ENCODE measurements around the gene AFF3.
A peak's percentile ranks its signal among the peaks of the same experiment; 100 is the strongest.

AFF3 gene

GRCh38 chr2:99697811-99698568 lies 444.4 kb downstream of the AFF3 start:
- DNase-seq (ENCODE audit: low spot score), result peak; percentile 10

- no peak for DNase-seq (ENCODE audit: low spot score)
Observed at GRCh38 chr2:99695944-99696253, 446.5 kb downstream of the AFF3 start.

DNA sequence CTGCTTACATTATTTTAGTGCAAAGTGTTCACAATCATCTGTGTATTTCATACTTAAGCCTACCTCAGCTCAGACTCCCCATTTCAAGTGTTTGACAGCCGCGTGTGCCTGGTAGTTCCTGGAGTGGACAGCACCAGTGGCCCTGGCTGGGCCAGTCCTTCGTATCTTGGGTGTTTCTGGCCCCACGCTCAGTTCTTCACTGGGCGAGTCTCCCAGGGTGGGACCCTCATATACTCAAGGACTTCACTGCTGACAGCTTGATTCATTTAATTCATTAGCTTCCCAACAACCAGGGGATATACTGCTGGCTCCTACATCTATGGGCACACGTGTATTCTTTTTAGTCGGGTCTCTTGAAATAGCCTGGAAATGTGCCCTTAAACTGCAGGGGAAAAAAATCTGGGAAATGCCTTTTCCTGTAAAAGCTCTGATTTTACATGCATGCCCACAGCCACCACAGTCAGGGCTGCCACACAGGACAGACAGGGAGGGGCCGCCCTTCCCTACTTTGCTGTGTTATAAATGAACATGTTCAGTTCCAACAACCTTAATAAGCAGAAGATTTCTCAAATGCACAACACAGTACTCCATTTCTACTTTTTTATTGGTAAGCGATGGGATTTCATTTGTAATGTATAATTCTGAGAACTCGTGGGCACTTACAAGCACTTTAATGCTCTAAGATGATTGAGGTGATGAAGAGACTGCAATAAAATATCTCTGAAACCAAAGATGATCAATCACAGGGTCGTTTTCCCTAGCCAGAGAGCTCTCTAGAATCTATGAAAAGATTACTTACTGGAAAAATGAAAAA lies 447.1 kb downstream of the AFF3 start:
- DNase-seq (ENCODE audit: low spot score), result peak; percentile 20

- peak; percentile 8 for DNase-seq (ENCODE audit: low spot score)
Observed at GRCh38 chr2:99694331-99694730, 448.1 kb downstream of the AFF3 start.

GRCh38 chr2:99692785-99693184 lies 449.6 kb downstream of the AFF3 start:
- DNase-seq (ENCODE audit: low spot score), result no peak

DNA sequence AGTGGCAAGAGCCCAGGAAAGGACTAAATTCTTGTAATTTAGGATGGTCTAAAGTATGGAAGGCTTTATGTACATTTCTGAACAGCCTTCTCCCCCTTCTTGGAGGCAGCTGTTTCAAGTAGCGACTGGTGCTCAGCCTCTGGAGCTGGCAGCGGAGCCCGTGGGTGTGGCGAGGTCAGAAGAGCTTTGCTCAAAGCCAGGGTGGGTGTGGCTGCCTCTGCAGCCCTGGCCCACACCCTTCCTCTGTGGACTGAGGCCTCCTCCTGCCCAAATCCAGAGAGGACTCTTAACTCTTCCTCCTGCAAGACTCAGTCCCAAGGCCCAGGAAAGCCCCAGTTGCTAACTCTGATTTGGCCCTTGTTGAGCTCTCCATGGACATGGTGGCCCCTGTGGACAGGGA lies 450.5 kb downstream of the AFF3 start:
- peak; percentile 29 for DNase-seq (ENCODE audit: low spot score)

GRCh38 chr2:99689145-99689742 lies 453.1 kb downstream of the AFF3 start:
- peak; percentile 24 for DNase-seq (ENCODE audit: low spot score)

DNA sequence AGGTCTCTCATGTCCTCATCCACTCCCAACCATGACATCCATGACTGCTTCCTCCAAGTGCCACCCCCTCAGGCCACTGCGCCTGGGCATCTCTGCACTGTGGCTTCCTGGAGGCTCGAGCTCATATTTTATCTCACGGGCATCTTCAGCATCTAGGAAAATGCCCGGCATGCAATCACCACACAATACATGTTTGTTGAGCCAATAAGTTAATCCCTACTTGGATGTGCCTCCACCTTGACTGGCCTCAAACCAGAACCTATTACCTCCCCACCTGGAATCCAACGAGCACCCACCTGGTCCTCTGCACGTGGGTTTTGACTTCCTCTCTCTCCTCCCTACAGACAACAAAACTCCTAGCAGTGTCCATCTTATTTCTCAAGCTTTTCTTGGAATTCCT lies 453.7 kb downstream of the AFF3 start:
- peak; percentile 20 for DNase-seq (ENCODE audit: low spot score)

DNA sequence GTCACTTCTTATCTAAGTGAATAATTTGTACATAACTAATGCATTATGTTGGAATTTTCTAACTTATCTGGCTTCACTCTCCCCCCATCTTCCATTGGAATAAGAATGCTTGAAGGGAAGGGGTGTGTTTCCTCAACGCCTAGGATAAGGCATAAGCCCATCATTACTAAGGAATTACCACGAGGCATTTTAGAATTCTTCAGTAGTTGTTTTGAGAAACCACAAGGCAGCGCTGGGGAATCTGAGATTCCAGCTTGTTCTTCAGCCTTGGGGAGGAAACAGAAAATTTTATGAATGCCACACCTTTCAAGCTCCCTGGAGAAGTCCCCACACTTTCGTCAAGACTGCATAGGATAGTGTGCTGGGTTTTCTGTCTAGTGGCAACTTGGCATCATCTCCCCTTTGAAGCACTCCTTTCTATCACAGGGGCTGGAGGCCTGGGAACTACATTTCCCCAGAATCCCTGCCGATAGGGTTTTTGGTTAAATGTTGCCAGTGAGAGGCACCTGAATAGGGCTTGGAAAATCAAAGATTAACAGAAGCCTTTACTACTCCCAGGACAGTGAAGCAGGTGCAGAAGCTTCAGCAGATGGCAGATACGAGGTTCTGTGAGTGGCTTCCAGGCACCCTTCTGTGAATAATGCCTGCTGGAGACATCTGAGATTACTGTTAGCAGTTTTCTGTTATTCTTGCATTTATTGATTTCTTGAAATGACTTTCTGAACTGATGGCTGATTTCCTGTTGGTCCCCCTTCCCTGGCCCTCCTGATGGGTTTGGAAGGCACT lies 459.9 kb downstream of the AFF3 start:
- DNase-seq (ENCODE audit: low spot score), result peak; percentile 11

GRCh38 chr2:99680946-99681345 lies 461.4 kb downstream of the AFF3 start:
- DNase-seq (ENCODE audit: low spot score), result peak; percentile 8

DNA sequence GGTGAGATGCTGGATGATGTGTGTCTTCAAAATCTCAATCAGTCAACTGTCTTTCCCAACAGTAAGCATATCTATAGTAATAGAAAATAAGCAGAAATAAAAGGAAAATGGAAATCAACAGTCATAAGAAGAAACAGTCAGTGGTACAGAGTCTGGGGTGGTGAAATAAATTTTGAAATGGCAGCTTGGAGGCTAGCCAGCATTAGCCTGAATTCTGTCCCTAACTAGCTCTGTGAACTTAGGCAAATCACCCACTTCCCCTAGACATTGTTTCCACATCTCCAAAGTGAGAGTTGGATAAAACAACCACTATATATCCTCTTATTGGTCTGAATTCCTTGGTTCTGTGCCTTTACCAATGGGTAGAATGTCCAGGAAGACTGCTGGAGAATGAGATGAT lies 462.9 kb downstream of the AFF3 start:
- no peak for DNase-seq (ENCODE audit: low spot score)

DNA sequence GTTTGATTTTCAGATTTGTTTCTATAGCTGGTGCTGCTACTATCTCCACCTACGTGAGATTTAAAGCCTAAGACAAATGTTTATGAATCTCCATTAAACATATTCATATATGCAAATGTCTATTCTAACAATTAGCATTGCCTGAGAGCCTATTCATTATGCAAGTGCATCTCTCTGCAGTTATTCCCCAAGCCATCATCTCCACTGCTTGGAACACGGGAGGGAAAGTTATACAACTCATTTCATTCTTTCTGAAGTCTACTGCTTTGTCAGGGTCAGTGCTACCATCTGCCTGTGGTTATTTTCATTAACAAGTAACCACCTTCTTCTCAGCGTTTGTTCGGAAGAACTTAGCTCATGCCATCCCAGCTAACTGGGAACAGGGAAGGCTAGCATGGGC lies 463.8 kb downstream of the AFF3 start:
- DNase-seq (ENCODE audit: low spot score), result peak; percentile 8

- peak; percentile 21 for DNase-seq (ENCODE audit: low spot score)
Observed at GRCh38 chr2:99677814-99678213, 464.6 kb downstream of the AFF3 start.

GRCh38 chr2:99675130-99675661 lies 467.2 kb downstream of the AFF3 start:
- DNase-seq (ENCODE audit: low spot score), result peak; percentile 32

DNA sequence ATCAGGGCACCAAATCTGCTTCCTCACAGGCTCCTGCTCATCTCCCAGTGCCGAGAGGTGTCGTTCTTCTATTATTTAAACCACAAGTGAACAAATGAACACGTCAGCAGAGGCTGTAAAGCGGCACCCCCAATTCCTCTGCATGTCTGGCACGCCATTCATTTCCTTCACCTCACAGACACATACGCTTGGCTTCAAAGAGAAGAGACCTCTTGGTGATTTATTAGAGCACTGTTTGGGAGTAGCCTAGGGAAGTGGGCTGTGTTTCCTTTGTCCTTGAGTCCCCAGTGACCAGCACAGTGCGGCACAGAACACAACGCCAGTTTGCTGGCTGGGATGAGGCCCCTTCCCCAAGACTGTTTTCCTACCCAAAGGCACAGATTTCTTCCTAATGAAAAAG lies 468.3 kb downstream of the AFF3 start:
- DNase-seq (ENCODE audit: low spot score), result peak; percentile 22

- peak; percentile 10 for DNase-seq (ENCODE audit: low spot score)
Observed at GRCh38 chr2:99672766-99673350, 469.5 kb downstream of the AFF3 start.

- peak; percentile 10 for DNase-seq (ENCODE audit: low spot score)
Observed at GRCh38 chr2:99670768-99671734, 471.3 kb downstream of the AFF3 start.

DNA sequence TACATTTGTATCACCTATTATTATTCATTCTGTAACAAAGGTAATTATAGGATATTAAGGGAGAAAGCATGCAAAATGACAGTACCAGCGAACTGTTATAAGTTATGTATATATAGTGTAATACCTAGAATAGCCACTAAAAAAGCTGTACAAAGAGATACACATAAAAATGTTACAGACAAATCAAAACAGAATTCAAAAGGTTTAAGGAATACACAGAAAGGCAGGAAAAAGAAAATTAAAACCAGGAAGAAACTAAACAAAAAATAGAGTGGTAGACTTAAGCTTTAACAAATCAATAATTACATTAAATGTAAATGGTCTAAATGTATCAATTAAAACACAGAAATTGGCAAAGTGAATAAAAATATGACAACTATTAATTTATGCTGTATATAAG lies 476.1 kb downstream of the AFF3 start:
- DNase-seq (ENCODE audit: low spot score), result no peak

DNA sequence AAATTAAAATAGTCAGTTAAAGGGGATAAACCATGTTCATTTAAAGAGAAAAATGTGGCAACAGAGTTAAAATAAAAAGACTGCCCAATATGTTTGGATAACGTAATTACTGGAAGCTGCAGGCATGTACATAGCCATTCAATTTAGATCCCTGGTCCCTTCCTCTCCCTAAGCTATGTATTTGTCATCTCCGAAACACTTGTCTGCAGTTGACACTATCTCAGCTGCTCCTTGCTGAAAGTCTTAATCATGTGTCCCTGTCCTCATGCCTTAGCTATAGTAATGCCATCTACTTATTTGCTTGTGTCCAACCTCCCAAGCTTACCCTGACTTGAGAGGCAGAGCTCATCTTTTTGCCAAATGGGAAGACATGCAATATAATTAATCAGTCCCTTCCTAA lies 478.7 kb downstream of the AFF3 start:
- no peak for DNase-seq (ENCODE audit: low spot score)

DNA sequence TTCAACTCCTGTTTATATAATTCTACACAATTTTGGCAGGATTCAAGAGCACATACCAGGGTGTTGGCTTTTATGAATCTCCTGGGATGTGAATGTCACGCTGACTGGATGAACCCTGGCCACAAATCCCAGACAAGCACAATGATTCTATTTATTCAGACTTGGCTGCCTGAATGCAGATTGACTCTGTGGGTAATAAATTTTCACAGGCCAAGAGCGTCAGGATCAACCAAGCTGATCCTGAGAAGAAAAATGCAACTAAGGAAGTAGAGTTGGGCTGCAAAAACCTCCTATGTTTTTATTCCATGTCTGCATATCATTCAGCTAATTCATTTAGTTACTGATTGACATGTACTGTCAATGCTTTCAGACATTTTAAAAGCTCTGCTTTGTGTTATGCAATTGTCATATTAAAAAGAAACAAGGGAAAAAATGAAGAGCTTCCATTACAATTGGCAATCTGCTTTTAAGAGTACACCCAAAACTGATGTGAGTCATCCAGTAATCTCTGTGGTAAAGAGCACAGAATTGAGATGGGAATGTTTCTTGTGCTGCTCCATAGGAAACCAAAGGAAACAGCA lies 479.5 kb downstream of the AFF3 start:
- peak; percentile 3 for DNase-seq (ENCODE audit: low spot score)

All from ecto neural progenitor cell (in vitro differentiated cells).